CD4-positive, alpha-beta T cell (primary cell): ENCODE results near the gene ATOH1. TPM values are rescaled to one million over a fixed set of nuclear protein-coding genes. Genes with fewer than 3 reads are reported as not detected.
A peak's percentile ranks its signal among the peaks of the same experiment; 100 is the strongest.

Source experiments
- ATAC-seq: fragments of 200-7000 bp; cut with Tn5 transposase; one replicate; pipeline ENCODE4 v1.10.0; 2022; ENCODE audit warnings: mild to moderate bottlenecking; ENCODE audit not compliant: poor library complexity
- CTCF ChIA-PET: fragments of 350-600 bp; sonication (Branson Sonifier 250); formaldehyde crosslinking; loops from one replicate; lab custom pipeline; 2021; ENCODE audit warnings: antibody characterized with exemption, inconsistent platforms; lab: Charles Lee
- POLR2A ChIA-PET: fragments of 350-600 bp; sonication (Branson Sonifier 250); formaldehyde crosslinking; loops from one replicate; lab custom pipeline; 2021; ENCODE audit warnings: antibody characterized with exemption, inconsistent platforms; lab: Charles Lee
- DNase-seq, 14 experiments: peaks; one replicate each; pipeline ENCODE4 v3.0.0-alpha.2; 2013 to 2020; ENCODE audit warnings: mixed read lengths in 2 of 14
- H3K27ac ChIP-seq, 2 donors: one replicate each; pipeline versions ENCODE4 v1.5.1 to v1.7.0; 2013; ENCODE audit warnings: low read length in 2 of 2, low read depth in 1 of 2, mild to moderate bottlenecking in 1 of 2
- H3K27me3 ChIP-seq, 2 experiments: 1 replicate in 1 of 2; 2 replicates in 1 of 2; pipeline versions ENCODE4 v1.6.1 to v1.7.0; 2013; ENCODE audit warnings: low read length in 2 of 2, control low read depth in 1 of 2, mild to moderate bottlenecking in 1 of 2, moderate library complexity in 1 of 2; ENCODE audit not compliant: insufficient read depth in 2 of 2, control insufficient read depth in 1 of 2
- H3K36me3 ChIP-seq: one replicate; pipeline ENCODE4 v1.6.1; 2013; ENCODE audit warnings: low read length, control low read depth; ENCODE audit not compliant: insufficient read depth
- H3K4me1 ChIP-seq: one replicate; pipeline ENCODE4 v1.6.1; 2013; ENCODE audit warnings: low read length, control low read depth; ENCODE audit not compliant: insufficient read depth
- H3K4me3 ChIP-seq: one replicate; pipeline ENCODE4 v1.5.1; 2013; ENCODE audit warnings: mild to moderate bottlenecking, low read length, moderate library complexity
- H3K9me3 ChIP-seq, 2 experiments: 1 replicate in 1 of 2; 2 replicates in 1 of 2; pipeline versions ENCODE4 v1.6.1 to v1.7.0; 2013; ENCODE audit warnings: low read length in 2 of 2, mild to moderate bottlenecking in 2 of 2, control low read depth in 1 of 2, moderate library complexity in 1 of 2; ENCODE audit not compliant: control insufficient read depth in 1 of 2, insufficient read depth in 1 of 2
- H3K27ac Mint-ChIP-seq: one replicate; pipeline ENCODE4 v1.8.0; 2020; ENCODE audit warnings: mixed read lengths
- H3K27me3 Mint-ChIP-seq: one replicate; pipeline ENCODE4 v1.8.0; 2021; ENCODE audit warnings: mixed read lengths
- H3K36me3 Mint-ChIP-seq: one replicate; pipeline ENCODE4 v1.8.0; 2021; ENCODE audit warnings: low read depth, mixed read lengths
- H3K4me1 Mint-ChIP-seq: one replicate; pipeline ENCODE4 v1.8.0; 2021; ENCODE audit warnings: low read depth, mixed read lengths
- H3K4me3 Mint-ChIP-seq: one replicate; pipeline ENCODE4 v1.8.0; 2020; ENCODE audit warnings: mild to moderate bottlenecking, mixed read lengths
- H3K9me3 Mint-ChIP-seq: one replicate; pipeline ENCODE4 v1.8.0; 2020; ENCODE audit warnings: mixed read lengths
- intact Hi-C, 2 experiments: fragments of 100-400 bp; cut with DNase I in 1 of 2; cut with micrococcal nuclease in 1 of 2; formaldehyde crosslinking; loops; one replicate each; pipeline versions ENCODE4 v1.15.1 to v1.9.0; 2023 to 2025; cut with DNase I, micrococcal nuclease
- polyA plus RNA-seq, 2 donors: library from polyadenylated mRNA; unstranded; fragments of 120-200 nt; gene quantifications; one replicate each; pipeline ENCODE4 v1.2.1, GENCODE V29; 2013
- total RNA-seq, 174 experiments: library from RNA in 2 of 174; stranded (reverse) in 2 of 174; gene quantifications; one replicate each; pipeline ENCODE4 v1.2.3 and lab custom pipeline; 2021 to 2026
- TF ChIP-seq, protein P1 (sequence below): fragments of 200-600 bp; IDR thresholded peaks from one replicate; pipeline ENCODE4 v1.8.0; 2022; ENCODE audit warnings: antibody characterized with exemption, mild to moderate bottlenecking

The ATOH1 gene
- total RNA-seq (not detected), total RNA-seq (lab: John Stamatoyannopoulos, UW) (0 to 0.06 (median 0) reads per million in 172 experiments)
- not detected for polyA plus RNA-seq (2013, experiment 1 of 2)
- not detected for polyA plus RNA-seq (2013, experiment 2 of 2)

- TF ChIP-seq, protein P1, sequence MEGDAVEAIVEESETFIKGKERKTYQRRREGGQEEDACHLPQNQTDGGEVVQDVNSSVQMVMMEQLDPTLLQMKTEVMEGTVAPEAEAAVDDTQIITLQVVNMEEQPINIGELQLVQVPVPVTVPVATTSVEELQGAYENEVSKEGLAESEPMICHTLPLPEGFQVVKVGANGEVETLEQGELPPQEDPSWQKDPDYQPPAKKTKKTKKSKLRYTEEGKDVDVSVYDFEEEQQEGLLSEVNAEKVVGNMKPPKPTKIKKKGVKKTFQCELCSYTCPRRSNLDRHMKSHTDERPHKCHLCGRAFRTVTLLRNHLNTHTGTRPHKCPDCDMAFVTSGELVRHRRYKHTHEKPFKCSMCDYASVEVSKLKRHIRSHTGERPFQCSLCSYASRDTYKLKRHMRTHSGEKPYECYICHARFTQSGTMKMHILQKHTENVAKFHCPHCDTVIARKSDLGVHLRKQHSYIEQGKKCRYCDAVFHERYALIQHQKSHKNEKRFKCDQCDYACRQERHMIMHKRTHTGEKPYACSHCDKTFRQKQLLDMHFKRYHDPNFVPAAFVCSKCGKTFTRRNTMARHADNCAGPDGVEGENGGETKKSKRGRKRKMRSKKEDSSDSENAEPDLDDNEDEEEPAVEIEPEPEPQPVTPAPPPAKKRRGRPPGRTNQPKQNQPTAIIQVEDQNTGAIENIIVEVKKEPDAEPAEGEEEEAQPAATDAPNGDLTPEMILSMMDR = no peak
- Histone ChIP-seq H3K4me1 (peaks cover 7% of the 10 kb centered on the region), H3K9me3 (peaks cover 0 to 29% of the 10 kb centered on the region in 2 experiments), H3K4me3 (no peak within 1 kb of the TSS), H3K27me3 (peaks cover 51 to 78% of the 10 kb centered on the region in 2 experiments), H3K36me3 (no peaks in the 10 kb centered on the region), H3K27ac (no peak within 1 kb of the TSS)
- DNase-seq (no peak), ATAC-seq (no peak)
- intact Hi-C loops = no loop called here
- Mint-ChIP-seq H3K27ac (no peak within 1 kb of the TSS), H3K4me1 (peaks cover 15% of the 10 kb centered on the region), H3K9me3 (no peaks in the 10 kb centered on the region), H3K36me3 (no peaks in the 10 kb centered on the region), H3K4me3 (peak within 1 kb of the TSS; percentile 9), H3K27me3 (peaks cover 84% of the 10 kb centered on the region)
- CTCF ChIA-PET = no interaction called here
- POLR2A ChIA-PET = no interaction called here
Measured at GRCh38 chr4:93828332-93828994, at the start of gene ATOH1. Gene ATOH1, plus strand, starts transcription at chr4:93828753. Its CDS starts 174 bp downstream, at chr4:93828927.

DNA sequence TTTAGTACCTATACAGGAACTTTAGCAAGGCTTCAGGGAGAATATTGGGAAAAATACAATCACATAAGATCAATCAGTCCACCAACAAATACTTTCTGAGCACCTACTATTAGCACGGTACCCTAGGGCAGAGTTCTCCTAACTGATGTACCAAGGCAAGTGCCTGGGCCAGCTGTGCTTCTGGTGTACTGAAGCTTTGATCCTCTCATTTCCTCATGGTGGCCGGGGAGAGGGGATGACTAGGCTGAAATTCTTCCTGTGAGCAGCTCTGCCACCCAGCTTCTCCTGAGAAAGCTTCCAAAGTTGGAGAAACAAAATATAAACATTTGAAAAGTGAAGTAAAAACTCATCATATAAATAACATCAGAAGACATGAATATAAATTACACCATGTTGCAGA is 49.3 kb upstream of the ATOH1 start:
- DNase-seq = no peak
- Histone ChIP-seq H3K27ac (no peak overlapping the region), H3K36me3 (no peaks in the 10 kb centered on the region), H3K4me3 (no peak overlapping the region), H3K27me3 (no peaks in the 10 kb centered on the region), H3K9me3 (peaks cover 0 to 4% of the 10 kb centered on the region in 2 experiments), H3K4me1 (no peaks in the 10 kb centered on the region)
- Mint-ChIP-seq H3K4me3 (no peak overlapping the region), H3K9me3 (no peaks in the 10 kb centered on the region), H3K27me3 (no peaks in the 10 kb centered on the region), H3K36me3 (no peaks in the 10 kb centered on the region), H3K4me1 (no peaks in the 10 kb centered on the region), H3K27ac (no peak overlapping the region)
- POLR2A ChIA-PET = no interaction called here
- intact Hi-C loops = no loop called here
- CTCF ChIA-PET = no interaction called here
- TF ChIP-seq, protein P1 = no peak
- no peak for ATAC-seq

DNA sequence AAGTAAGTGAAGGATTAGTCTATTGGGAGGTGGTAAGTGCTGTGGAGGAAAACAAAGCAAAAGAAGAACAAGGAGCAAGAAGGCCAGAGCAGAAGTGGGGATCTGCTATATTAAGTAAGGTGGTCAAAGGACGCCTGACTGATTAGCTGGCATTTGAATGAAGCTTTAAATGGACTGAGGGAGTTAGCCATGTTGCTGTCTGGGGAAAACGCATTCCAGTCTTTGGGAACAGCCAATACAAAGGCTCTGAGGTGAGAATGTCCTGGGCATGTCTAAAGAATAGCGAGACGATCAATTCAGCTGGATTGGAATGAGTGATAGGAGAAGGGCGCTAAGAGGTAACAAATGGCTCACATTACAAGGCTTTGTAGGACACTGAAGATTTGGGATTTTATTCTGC is 48.5 kb upstream of the ATOH1 start:
- Mint-ChIP-seq H3K27ac (no peak overlapping the region), H3K27me3 (no peaks in the 10 kb centered on the region), H3K36me3 (no peaks in the 10 kb centered on the region), H3K4me1 (no peaks in the 10 kb centered on the region), H3K4me3 (no peak overlapping the region), H3K9me3 (no peaks in the 10 kb centered on the region)
- no peaks in the 10 kb centered on the region for H3K36me3 ChIP-seq
- TF ChIP-seq, protein P1 = no peak
- ChIA-PET POLR2A (no interaction called here), CTCF (no interaction called here)
- intact Hi-C loops = no loop called here
- ATAC-seq = no peak
- no peak overlapping the region for H3K27ac ChIP-seq
- H3K27me3 ChIP-seq = no peaks in the 10 kb centered on the region
- no peak for DNase-seq
- no peaks in the 10 kb centered on the region for H3K4me1 ChIP-seq
- peaks cover 0 to 4% of the 10 kb centered on the region in 2 experiments for H3K9me3 ChIP-seq
- H3K4me3 ChIP-seq = no peak overlapping the region
